ENCODE measurements around the gene TCF3. TPM values are rescaled to one million over a fixed set of nuclear protein-coding genes. Genes with fewer than 3 reads are reported as not detected.

TCF3 gene
- total RNA-seq, 1 experiment from 2014 or later = 304 TPM

GRCh38 chr19:1633269-1633826 is 19.1 kb downstream of the TCF3 start:
- Histone ChIP-seq H2BK20ac (ENCODE audit: low read depth, low read length, poor library complexity, severe bottlenecking) (no peak overlapping the region), H3K23ac (ENCODE audit: insufficient read length, low read depth, low read length) (no peak overlapping the region), H3K4ac (ENCODE audit: low read depth, low read length) (no peak overlapping the region), H3K27ac (ENCODE audit: insufficient read length, low read depth, low read length) (no peak overlapping the region), H3K14ac (ENCODE audit: insufficient read depth, low read length) (no peak overlapping the region), H2BK120ac (ENCODE audit: low read depth, low read length, poor library complexity, severe bottlenecking) (no peak overlapping the region), H3K56ac (ENCODE audit: insufficient read length, low read depth, low read length) (no peak overlapping the region), H4K20me1 (ENCODE audit: control insufficient read depth, insufficient read depth, insufficient read length) (no peaks in the 10 kb centered on the region), H3K79me2 (ENCODE audit: insufficient read depth, low read length) (peaks cover 2% of the 10 kb centered on the region; the same call in 1 of the 2 replicates), H3T11ph (ENCODE audit: low read length) (no peak overlapping the region), H3K27me3 (ENCODE audit: insufficient read depth, low read length) (no peaks in the 10 kb centered on the region), H3K18ac (ENCODE audit: insufficient read length, low read depth, low read length) (no peak overlapping the region), H2AK5ac (ENCODE audit: insufficient read length, low read length) (no peak overlapping the region), H3K9me3 (ENCODE audit: control insufficient read depth, low read depth, low read length) (no peaks in the 10 kb centered on the region), H4K8ac (replicated peaks; ENCODE audit: insufficient read length, low read depth, low read length) (no peak overlapping the region), H2BK12ac (ENCODE audit: insufficient read length, low read depth, low read length) (no peak overlapping the region), H3K23me2 (ENCODE audit: insufficient read length, low read depth, low read length, poor library complexity, severe bottlenecking) (no peaks in the 10 kb centered on the region), H3K79me1 (ENCODE audit: insufficient read depth, low read depth, low read length, poor library complexity, severe bottlenecking) (peaks cover 13% of the 10 kb centered on the region), H3K4me2 (ENCODE audit: insufficient read depth, insufficient read length, low read length) (no peak overlapping the region), H2AFZ (ENCODE audit: low read length) (no peak overlapping the region), H4K91ac (ENCODE audit: insufficient read length, low read depth, low read length) (no peak overlapping the region), H2BK15ac (ENCODE audit: low read depth, low read length) (no peak overlapping the region), H2BK5ac (ENCODE audit: insufficient read length, low read length) (no peak overlapping the region), H3K4me1 (ENCODE audit: insufficient read depth, low read length) (no peaks in the 10 kb centered on the region), H3K9ac (ENCODE audit: extremely low read depth, insufficient read length, low read length) (no peak overlapping the region), H4K5ac (ENCODE audit: insufficient read length, low read depth, low read length) (no peak overlapping the region)
- no CpG with 5 or more reads among the region's 11 CpGs for WGBS (ENCODE audit: extremely low coverage, insufficient read length, low lambda C conversion rate)
- DNase-seq = no peak
- no peak overlapping the region for H3K4me3 Mint-ChIP-seq
- peaks cover 34 to 63% (median 58%) of the 10 kb centered on the region in 3 experiments for H3K36me3 Mint-ChIP-seq (ENCODE audit: insufficient read depth in 1 of 3, low read depth in 3 of 3)
- H3K4me1 Mint-ChIP-seq = no peaks in the 10 kb centered on the region
- TF ChIP-seq CTCF (conservative IDR thresholded peaks at IDR 0.05) = no peak
- peaks cover 0 to 3% of the 10 kb centered on the region in 2 experiments; a peak in 1 of 5 replicates for H3K9me3 Mint-ChIP-seq
- H3K27ac Mint-ChIP-seq = no peak overlapping the region
- H3K27me3 Mint-ChIP-seq (ENCODE audit: low read depth) = no peaks in the 10 kb centered on the region

Data from H9 (cell line).